HepG2 (cell line): Measurements from ENCODE around the gene SFXN5. TPM values are rescaled to one million over a fixed set of nuclear protein-coding genes. Genes with fewer than 3 reads are reported as not detected.

Experiments
- CENPT ChIP-seq: sonication (generic); formaldehyde crosslinking; IDR thresholded peaks from 2 replicates; pipeline ENCODE4 v1.8.0; 2022; ENCODE audit warnings: low read depth, mild to moderate bottlenecking, moderate library complexity, missing genetic modification reagents
- DPF2 ChIP-seq: sonication (generic); formaldehyde crosslinking; IDR thresholded peaks from 2 replicates; pipeline ENCODE4 v1.4.0; 2020; ENCODE audit warnings: mild to moderate bottlenecking, low read depth, missing genetic modification reagents, borderline replicate concordance
- FOXP1 ChIP-seq, 2 experiments: fragments of 450-650 bp in 1 of 2; IDR thresholded peaks; 2 replicates each; pipeline ENCODE4 v1.6.1; 2017 to 2018; ENCODE audit warnings: antibody characterized with exemption in 1 of 2
- HMG20B ChIP-seq: conservative IDR thresholded peaks from 2 replicates; pipeline ENCODE4 v1.6.1; 2016; ENCODE audit warnings: missing genetic modification reagents, missing compliant biosample characterization
- HNRNPLL ChIP-seq: fragments of 200-400 bp; formaldehyde crosslinking; IDR thresholded peaks from 2 replicates; pipeline ENCODE4 v1.6.1; 2017; ENCODE audit warnings: mild to moderate bottlenecking, low read depth, low read length; ENCODE audit not compliant: poor library complexity, severe bottlenecking
- MAZ ChIP-seq, 2 experiments: sonication (generic) in 1 of 2; formaldehyde crosslinking in 1 of 2; IDR thresholded peaks; 2 replicates each; pipeline versions ENCODE4 v1.5.0 to v1.6.1; 2012 to 2020; ENCODE audit warnings: low read depth in 2 of 2, mild to moderate bottlenecking in 2 of 2, borderline replicate concordance in 1 of 2, improper control_type of control experiment in 1 of 2, low read length in 1 of 2, missing genetic modification reagents in 1 of 2, moderate library complexity in 1 of 2
- NR2F6 ChIP-seq, 2 experiments: IDR thresholded peaks; 2 replicates each; pipeline ENCODE4 v1.6.1; 2016; ENCODE audit warnings: antibody characterized with exemption in 1 of 2, mild to moderate bottlenecking in 1 of 2
- SIN3B ChIP-seq: fragments of 150-350 bp; IDR thresholded peaks from 2 replicates; pipeline ENCODE4 v1.6.1; 2014; ENCODE audit warnings: low read length
- SKI ChIP-seq: fragments of 450-650 bp; IDR thresholded peaks from one replicate; pipeline ENCODE4 v1.6.1; 2018; ENCODE audit warnings: mild to moderate bottlenecking; ENCODE audit not compliant: partially characterized antibody
- STAG1 ChIP-seq: sonication (generic); formaldehyde crosslinking; IDR thresholded peaks from 2 replicates; pipeline ENCODE4 v1.4.0; 2020; ENCODE audit warnings: missing genetic modification reagents
- SUZ12 ChIP-seq: fragments of 150-350 bp; IDR thresholded peaks from 2 replicates; pipeline ENCODE4 v1.6.1; 2014; ENCODE audit warnings: low read depth, low read length
- ZFP36L2 ChIP-seq: sonication (generic); formaldehyde crosslinking; IDR thresholded peaks from 2 replicates; pipeline ENCODE4 v1.4.0; 2020; ENCODE audit warnings: missing genetic modification reagents
- ZNF354B ChIP-seq: sonication (generic); formaldehyde crosslinking; IDR thresholded peaks from 2 replicates; pipeline ENCODE4 v1.8.0; 2022; ENCODE audit warnings: mild to moderate bottlenecking, missing genetic modification reagents
- ZNF44 ChIP-seq: sonication (generic); formaldehyde crosslinking; IDR thresholded peaks from 2 replicates; pipeline ENCODE4 v1.5.1; 2020; ENCODE audit warnings: mild to moderate bottlenecking, missing genetic modification reagents
- ZNF607 ChIP-seq: sonication (generic); formaldehyde crosslinking; IDR thresholded peaks from 2 replicates; pipeline ENCODE4 v1.5.1; 2020; ENCODE audit warnings: missing genetic modification reagents, mild to moderate bottlenecking, borderline replicate concordance
- ZNF678 ChIP-seq: sonication (generic); formaldehyde crosslinking; IDR thresholded peaks from 2 replicates; pipeline ENCODE4 v1.4.0; 2020; ENCODE audit warnings: mild to moderate bottlenecking, missing genetic modification reagents
- ZNF703 ChIP-seq: sonication (generic); formaldehyde crosslinking; IDR thresholded peaks from 2 replicates; pipeline ENCODE4 v1.5.1; 2020; ENCODE audit warnings: missing genetic modification reagents, mild to moderate bottlenecking, moderate library complexity, borderline replicate concordance
- polyA plus RNA-seq, 8 experiments: library from polyadenylated mRNA; depleted of rRNA in 3 of 8; stranded (reverse) in 7 of 8; unstranded in 1 of 8; fragments of >200 nt; fragmentation: Illumina TruSeq in 4 of 8; extraction: Trizol in 4 of 8; gene quantifications; 2 replicates each; pipeline versions ENCODE4 v1.2.1 to v1.2.3, GENCODE V29; 2011 to 2016; ENCODE audit warnings: low read depth in 4 of 8, missing spikeins in 1 of 8, mixed read lengths in 1 of 8; ENCODE audit not compliant: insufficient read depth in 1 of 8
- total RNA-seq, 5 experiments: library from RNA; depleted of rRNA; stranded (reverse); fragments of >200 nt; fragmentation: Illumina TruSeq; extraction: Trizol; gene quantifications; 2 replicates each; pipeline ENCODE4 v1.2.3, GENCODE V29; 2016; ENCODE audit warnings: low read depth in 1 of 5
- TF ChIP-seq, protein P1 (sequence below): sonication (generic); formaldehyde crosslinking; IDR thresholded peaks from 2 replicates; pipeline ENCODE4 v1.9.0; 2021; ENCODE audit warnings: missing genetic modification reagents, mild to moderate bottlenecking, borderline replicate concordance
- TF ChIP-seq, protein P2 (sequence below): sonication (generic); formaldehyde crosslinking; IDR thresholded peaks from 2 replicates; pipeline ENCODE4 v1.9.0; 2021; ENCODE audit warnings: missing genetic modification reagents, mild to moderate bottlenecking, borderline replicate concordance
- TF ChIP-seq, protein P3 (sequence below): sonication (generic); formaldehyde crosslinking; IDR thresholded peaks from 2 replicates; pipeline ENCODE4 v1.4.0; 2020; ENCODE audit warnings: low read depth, missing genetic modification reagents
- TF ChIP-seq, protein P4 (sequence below): sonication (generic); formaldehyde crosslinking; IDR thresholded peaks from 2 replicates; pipeline ENCODE4 v1.5.0; 2020; ENCODE audit warnings: mild to moderate bottlenecking, low read depth, missing genetic modification reagents, borderline replicate concordance

The SFXN5 gene
- total and polyA plus RNA-seq, 2 of the 13 experiments (the other 11 are each of a cell fraction or from before 2014, with no cell fraction given) = 34.9 to 37.4 TPM

DNA sequence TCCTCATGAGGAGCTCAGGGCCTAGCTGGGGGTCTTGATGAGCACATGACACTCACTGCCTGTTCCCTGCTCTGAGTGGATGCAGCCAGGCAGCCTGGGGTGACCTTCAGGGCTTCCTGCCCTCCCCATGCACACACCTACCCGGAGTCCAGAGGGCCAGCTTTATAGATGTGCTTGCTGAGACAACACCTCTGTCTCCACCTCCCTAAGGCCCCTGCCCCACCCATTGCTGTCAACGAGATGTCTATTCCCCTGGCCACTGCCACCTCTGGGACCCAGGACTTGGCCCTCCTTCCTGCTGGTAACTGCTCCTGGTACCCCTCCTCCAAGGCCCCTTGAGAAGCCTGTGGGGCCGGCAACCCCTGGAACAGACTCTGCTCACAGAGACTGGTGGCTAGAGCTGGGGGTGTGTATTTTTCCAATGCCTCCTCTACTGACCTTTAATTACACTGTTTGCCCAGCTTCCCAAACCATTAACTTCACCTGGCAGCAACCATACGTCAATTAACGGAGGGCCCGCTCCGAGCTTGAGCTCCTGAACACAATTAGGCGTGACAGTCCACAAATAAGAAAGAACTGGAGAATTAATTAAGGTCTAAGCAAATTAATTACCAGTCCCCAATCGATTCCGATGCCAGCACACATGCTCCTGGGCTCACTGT lies 87.9 kb downstream of the SFXN5 start (continued):
- TF ChIP-seq, protein P1, sequence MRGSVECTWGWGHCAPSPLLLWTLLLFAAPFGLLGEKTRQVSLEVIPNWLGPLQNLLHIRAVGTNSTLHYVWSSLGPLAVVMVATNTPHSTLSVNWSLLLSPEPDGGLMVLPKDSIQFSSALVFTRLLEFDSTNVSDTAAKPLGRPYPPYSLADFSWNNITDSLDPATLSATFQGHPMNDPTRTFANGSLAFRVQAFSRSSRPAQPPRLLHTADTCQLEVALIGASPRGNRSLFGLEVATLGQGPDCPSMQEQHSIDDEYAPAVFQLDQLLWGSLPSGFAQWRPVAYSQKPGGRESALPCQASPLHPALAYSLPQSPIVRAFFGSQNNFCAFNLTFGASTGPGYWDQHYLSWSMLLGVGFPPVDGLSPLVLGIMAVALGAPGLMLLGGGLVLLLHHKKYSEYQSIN (CRISPR knock-in tag) = no peak
- TF ChIP-seq, protein P2, sequence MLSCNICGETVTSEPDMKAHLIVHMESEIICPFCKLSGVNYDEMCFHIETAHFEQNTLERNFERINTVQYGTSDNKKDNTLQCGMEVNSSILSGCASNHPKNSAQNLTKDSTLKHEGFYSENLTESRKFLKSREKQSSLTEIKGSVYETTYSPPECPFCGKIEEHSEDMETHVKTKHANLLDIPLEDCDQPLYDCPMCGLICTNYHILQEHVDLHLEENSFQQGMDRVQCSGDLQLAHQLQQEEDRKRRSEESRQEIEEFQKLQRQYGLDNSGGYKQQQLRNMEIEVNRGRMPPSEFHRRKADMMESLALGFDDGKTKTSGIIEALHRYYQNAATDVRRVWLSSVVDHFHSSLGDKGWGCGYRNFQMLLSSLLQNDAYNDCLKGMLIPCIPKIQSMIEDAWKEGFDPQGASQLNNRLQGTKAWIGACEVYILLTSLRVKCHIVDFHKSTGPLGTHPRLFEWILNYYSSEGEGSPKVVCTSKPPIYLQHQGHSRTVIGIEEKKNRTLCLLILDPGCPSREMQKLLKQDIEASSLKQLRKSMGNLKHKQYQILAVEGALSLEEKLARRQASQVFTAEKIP (CRISPR knock-in tag) = no peak
- no peak for TF ChIP-seq SKI
- no peak for TF ChIP-seq FOXP1 (IDR thresholded peaks at IDR 0.05)
- TF ChIP-seq FOXP1 (CRISPR knock-in tag; IDR thresholded peaks at IDR 0.05) = 0 out of 2 replicates have a peak, but pooled peaks have one; percentile 33
- no peak for TF ChIP-seq HNRNPLL
- no peak for TF ChIP-seq NR2F6 (IDR thresholded peaks at IDR 0.05)
- TF ChIP-seq NR2F6 (CRISPR knock-in tag; IDR thresholded peaks at IDR 0.05) = peak; percentile 46; the same call in 1 of the 2 replicates
- no peak for TF ChIP-seq STAG1
- TF ChIP-seq CENPT (CRISPR knock-in tag) = no peak
- no peak for TF ChIP-seq ZFP36L2
- peak; percentile 44; the same call in 1 of the 2 replicates for TF ChIP-seq MAZ (IDR thresholded peaks at IDR 0.05; ENCODE audit: borderline replicate concordance, low read depth, low read length)
- TF ChIP-seq MAZ (CRISPR knock-in tag; IDR thresholded peaks at IDR 0.05; ENCODE audit: low read depth) = peak; percentile 55; the same call in 1 of the 2 replicates
- no peak for TF ChIP-seq ZNF354B (CRISPR knock-in tag)
- TF ChIP-seq ZNF607 = no peak
- TF ChIP-seq ZNF44 (CRISPR knock-in tag) = no peak
- no peak for TF ChIP-seq DPF2
- no peak for TF ChIP-seq ZNF678
- no peak for TF ChIP-seq HMG20B (CRISPR knock-in tag)
- TF ChIP-seq, protein P3, sequence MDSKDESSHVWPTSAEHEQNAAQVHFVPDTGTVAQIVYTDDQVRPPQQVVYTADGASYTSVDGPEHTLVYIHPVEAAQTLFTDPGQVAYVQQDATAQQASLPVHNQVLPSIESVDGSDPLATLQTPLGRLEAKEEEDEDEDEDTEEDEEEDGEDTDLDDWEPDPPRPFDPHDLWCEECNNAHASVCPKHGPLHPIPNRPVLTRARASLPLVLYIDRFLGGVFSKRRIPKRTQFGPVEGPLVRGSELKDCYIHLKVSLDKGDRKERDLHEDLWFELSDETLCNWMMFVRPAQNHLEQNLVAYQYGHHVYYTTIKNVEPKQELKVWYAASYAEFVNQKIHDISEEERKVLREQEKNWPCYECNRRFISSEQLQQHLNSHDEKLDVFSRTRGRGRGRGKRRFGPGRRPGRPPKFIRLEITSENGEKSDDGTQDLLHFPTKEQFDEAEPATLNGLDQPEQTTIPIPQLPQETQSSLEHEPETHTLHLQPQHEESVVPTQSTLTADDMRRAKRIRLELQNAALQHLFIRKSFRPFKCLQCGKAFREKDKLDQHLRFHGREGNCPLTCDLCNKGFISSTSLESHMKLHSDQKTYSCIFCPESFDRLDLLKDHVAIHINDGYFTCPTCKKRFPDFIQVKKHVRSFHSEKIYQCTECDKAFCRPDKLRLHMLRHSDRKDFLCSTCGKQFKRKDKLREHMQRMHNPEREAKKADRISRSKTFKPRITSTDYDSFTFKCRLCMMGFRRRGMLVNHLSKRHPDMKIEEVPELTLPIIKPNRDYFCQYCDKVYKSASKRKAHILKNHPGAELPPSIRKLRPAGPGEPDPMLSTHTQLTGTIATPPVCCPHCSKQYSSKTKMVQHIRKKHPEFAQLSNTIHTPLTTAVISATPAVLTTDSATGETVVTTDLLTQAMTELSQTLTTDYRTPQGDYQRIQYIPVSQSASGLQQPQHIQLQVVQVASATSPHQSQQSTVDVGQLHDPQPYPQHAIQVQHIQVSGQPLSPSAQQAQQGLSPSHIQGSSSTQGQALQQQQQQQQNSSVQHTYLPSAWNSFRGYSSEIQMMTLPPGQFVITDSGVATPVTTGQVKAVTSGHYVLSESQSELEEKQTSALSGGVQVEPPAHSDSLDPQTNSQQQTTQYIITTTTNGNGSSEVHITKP (CRISPR knock-in tag) = no peak
- no peak for TF ChIP-seq ZNF703 (CRISPR knock-in tag)
- no peak for TF ChIP-seq SUZ12
- TF ChIP-seq, protein P4, sequence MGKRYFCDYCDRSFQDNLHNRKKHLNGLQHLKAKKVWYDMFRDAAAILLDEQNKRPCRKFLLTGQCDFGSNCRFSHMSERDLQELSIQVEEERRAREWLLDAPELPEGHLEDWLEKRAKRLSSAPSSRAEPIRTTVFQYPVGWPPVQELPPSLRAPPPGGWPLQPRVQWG = no peak
- no peak for TF ChIP-seq SIN3B
